ENCODE data around the gene SCYL1.

Gene SCYL1

DNA sequence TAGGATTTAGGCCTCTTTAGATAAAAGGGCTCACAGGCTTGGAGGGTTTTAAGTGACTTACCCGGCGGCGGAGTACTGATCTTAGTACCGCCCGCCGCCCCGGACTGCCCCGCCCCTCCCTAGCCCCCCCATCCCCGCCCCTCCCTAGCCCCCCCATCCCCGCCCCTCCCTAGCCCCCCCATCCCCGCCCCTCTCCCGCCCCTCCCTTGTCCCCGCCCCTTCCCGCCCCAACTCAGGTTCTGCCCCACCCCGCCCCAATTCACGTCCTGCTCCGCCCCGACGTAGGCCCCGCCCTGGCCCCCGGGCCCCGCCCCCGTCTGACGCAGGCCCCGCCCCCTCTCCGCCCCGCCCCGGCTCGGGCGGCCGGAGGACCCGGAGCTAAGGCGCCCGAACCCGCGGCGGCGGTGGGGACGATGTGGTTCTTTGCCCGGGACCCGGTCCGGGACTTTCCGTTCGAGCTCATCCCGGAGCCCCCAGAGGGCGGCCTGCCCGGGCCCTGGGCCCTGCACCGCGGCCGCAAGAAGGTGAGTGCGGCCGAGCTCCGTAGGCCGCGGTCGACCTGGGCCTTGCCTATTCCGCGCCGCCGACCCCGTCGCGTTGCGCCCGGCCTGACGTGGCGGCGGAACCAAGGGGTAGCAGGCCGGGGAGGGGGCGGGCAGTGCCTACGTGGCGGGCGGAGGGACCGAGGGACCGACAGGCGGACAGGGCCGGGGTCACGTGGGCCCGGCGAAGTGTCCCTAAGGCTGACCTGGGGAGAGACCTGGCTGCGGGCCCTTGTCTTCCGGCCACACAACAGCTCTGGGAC, at the start of gene SCYL1:
Gene SCYL1, plus strand, starts transcription at position 343 of the 805 bp plus-strand sequence. Its CDS starts 71 bp downstream, at position 414.
- DNase-seq, result peak; percentile 93

DNA sequence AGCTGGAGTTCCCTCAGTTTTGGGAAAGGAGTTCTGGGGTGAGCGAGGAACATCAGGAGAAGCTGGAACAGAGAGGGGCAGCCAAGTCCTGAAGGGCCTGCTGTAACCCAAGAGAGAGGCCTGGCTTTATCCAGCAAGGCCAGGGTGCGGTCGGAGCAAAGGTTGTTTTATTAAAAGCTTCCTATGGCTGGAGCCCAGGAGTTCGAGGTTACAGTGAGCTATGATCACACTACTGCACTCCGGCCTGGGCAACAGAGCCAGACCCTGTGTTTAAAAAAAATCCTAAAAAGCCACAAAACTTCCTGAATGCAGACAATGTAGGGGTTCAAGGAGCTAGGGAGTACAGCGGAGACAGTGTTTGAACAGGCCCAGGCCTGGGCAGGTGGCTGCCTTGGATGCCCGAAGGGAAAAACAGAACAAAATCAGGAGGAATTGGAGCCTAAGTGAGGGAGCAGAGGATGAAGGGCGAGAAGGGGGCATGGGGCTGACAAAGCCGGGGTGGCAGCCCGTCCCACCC, 48.2 kb upstream of the SCYL1 start:
- DNase-seq, result no peak

DNA sequence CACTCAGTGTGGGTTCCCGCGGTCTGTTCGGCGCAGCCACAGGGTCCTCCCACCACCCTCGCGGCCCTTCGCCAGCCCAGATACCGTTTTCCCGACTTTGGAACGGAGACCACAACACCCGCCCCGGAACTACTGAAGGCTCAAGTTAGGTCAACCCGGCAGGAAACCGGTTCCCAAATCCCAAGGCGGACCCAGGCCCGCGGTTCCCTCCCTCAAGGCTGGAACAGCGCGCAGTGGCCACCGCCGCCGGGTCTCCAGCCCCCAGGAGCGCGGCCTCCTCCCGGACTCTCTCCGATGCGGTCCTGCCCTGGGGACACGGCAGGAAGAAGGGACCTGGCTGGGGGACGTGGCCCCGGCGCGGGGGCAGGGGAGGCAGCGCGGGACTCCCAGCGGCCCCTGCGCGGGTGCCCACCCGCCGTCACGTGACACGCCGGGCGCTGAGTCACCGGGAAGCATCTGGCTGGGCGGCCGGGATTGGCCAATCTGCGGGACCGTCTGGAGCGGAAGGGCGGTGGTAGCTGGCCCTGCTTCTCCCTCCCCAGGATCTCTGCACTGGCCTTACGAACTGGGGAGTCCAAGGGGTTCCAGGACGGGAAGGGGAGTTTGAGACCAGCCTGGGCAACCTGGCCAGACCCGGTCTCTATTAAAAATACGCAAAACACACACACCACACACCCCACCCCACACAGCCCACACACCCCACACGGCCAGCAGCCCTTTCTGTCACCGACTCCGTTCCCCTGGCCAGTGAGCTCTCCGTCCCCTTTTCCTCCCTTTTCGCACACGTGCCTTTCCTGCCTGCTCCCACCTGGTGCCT, 47.5 kb upstream of the SCYL1 start:
- DNase-seq, result peak; percentile 93

DNA sequence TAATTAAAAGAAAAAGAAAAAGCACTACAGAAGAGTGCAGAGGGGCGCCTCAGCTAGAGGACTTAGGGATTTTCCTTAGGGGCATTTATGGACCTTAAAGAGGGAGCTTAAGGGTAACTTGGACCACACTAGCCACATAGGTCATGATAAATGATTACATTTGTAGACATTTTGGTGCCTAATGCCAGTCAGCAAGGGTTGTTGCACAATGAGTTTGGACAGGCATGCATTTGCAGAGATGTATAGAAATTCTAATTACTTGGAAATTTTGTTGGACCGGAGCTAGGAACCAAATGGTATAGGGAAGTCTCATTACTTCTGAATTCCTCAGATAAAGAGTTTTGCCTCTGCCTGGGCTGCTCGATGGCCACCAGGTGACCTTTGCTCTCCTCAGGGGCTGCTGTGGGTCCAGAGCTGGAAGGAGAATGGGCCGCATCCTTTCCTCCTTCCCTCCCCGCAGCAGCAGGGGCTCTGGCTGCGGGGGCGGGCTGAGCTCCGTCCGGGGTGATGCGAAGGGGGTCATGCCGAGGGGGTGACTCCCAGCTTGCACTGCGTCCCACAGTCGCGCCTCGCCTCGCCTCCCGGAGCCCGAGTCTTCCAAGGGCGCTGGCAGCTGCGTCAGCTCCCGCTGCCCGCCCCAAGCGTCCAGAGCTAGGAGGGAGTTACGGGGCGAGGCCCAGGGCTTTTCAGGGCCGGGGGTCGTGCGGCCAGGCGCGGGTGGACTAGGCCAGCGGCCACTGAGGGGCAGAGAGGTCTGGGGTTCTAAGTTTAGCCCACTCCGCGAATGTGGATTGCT, 46.3 kb upstream of the SCYL1 start:
- no peak for DNase-seq

DNA sequence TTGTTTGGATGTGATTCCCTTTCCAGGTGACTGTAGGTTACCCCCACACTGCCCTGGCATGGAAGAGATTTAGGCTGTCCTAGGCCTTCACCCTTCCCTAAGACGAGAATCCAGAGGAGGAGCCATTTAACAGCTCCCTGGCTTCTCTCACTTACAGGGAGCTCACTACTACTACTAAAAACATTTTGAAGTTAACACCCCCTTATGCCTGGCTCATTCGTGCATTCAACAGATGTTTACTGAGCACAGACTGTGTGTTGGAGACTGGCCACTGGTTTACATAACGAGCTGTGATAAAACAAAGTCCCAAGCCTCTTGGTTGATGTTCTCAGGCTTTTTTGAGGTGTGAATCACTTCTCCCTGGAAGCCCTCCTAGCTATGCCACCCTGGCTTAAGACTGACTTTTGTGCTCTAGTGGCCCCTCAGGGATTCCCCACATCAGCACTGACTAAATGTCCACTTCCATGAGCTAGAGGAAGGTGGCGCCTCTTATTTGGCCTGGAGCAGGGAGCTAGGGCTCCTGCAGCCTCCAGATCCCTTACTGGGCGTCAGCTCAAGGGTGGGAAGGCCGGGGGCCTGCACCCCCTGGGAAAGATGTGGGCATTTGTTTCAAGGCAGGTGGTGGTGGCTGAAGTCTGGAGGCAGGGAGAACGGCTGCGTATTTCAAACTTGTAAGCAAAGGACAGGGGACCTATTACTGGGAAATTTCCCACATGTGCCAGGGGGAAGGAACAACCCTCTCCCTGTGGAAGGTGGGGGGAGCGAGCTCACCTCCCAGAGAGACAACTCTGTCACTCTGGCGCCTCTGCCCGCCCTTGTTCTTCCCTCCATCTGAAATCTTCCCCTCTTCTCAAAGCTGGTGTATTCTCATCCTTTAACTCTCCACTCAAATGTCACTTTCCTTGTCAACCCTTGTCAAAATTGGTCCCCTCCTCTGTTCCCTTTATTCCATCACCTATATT, 45.4 kb upstream of the SCYL1 start:
- peak; percentile 65 for DNase-seq

DNA sequence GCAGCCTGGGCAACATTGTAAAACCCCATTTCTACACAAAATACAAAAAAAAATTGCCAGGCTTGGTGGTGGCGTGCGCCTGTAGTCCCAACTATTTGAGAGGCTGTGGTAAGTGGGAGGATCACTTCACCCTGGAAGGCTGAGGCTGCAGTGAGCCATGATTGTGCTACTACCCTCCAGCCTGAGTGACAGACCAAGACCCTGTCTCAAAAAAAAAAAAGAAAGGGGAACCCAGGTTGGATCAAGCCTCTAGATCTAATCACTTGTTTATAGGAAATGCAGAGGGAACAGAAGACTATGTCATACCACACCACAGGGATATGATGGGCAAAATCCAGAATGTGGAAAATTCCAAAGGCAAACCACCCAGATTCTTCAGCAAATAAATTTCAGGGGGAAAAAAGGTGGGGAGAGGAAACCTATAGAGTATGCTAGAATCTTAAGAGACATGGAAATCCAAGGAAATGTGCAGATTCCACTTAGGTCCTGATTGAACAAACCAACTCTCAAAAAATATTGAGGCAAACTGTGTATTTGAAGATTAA, 42.5 kb upstream of the SCYL1 start:
- no peak for DNase-seq

DNA sequence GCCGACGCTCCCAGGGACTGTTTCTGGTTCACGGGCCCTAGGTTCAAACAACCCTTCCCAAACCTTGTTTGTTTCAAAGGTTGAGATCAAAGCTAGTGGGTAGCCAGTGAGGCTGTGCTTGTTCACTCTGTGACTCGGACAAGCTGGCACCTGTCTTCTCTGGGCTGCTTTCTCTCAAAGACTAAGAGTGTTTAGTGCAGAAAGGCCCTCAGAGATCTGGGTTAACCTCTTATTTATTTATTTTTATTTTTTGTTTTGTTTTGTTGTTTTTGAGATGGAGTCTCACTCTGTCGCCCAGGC, 39.0 kb upstream of the SCYL1 start:
- no peak for DNase-seq

DNA sequence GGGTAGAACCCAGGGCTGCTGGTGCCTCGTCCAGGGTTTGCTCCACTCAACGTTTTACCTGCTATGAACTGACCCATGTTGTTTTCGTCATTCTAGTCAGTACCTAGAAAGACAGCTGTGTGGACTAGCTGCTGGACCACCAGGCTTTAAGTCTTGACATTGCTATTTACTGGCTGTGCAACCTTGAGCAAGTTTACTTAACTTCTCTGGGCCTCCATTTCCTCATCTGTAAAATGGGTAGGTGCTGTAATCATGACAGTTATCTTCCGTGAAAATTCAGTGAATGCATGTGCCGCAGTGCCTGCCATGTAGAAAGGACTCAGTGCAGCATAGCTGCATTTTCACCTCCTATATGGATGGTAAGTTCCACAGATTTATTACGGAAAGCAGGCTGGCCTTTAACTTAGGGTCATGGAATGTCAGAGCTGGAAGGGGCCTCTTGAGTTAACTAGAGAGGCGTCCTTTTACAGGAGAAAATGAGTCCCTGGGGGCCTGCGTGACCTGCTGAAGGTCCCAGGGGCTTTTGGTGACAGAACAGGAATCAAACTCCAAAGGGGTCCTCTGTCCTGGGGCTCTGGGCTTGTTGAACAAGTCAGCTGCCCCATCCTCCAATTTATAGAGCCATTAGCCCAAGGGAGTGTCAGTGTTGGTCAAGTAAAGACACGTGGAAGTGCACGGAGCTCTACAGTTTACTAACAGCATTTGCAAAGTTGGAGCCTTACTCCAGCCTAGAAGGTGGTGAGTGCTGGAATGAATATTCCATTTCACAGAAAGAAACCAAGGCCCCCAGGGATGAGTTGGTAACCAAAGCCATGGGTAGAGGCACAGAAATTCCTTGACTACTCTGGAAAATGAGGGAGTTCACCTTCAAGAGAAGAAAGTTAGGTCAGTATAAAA, 38.1 kb upstream of the SCYL1 start:
- no peak for DNase-seq

DNA sequence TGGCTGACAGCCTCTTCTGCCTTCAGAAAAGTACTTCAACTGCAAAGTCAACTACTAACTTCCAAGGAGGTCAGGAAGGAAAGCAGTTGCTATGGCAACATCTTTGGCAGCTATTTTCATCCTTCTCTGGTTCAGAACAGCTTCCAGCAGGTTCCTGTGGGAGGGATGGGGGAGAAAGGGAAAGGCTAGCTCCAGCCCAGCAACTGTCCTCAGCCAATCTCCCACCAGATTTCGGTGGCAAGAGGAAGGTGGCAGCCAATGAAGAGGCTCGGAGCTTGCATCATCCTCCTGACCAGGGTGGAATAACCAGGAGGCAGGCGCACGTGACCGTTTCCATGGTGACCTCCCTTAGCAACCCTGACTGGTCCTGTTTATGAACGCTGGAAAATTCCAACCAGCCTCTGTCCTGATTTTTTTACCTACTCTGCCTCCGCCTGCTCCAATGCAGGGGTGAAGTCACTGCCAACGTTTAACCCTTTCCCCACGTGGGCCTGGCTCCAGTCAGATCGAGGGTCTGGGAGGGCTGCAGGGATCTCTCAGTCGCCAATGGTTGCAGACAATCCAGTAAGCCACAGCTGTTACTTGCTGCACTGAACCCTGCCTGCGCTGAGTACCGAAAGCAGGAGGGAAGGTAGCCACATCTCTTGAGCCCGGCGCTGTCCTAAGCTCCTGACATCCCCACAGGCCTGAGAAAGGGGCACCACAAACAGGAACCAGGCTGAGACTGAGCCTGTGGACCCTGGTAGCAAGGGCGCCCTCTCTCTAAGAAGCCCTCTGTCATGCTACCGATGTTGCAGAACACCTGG, 37.2 kb upstream of the SCYL1 start:
- peak; percentile 99 for DNase-seq

DNA sequence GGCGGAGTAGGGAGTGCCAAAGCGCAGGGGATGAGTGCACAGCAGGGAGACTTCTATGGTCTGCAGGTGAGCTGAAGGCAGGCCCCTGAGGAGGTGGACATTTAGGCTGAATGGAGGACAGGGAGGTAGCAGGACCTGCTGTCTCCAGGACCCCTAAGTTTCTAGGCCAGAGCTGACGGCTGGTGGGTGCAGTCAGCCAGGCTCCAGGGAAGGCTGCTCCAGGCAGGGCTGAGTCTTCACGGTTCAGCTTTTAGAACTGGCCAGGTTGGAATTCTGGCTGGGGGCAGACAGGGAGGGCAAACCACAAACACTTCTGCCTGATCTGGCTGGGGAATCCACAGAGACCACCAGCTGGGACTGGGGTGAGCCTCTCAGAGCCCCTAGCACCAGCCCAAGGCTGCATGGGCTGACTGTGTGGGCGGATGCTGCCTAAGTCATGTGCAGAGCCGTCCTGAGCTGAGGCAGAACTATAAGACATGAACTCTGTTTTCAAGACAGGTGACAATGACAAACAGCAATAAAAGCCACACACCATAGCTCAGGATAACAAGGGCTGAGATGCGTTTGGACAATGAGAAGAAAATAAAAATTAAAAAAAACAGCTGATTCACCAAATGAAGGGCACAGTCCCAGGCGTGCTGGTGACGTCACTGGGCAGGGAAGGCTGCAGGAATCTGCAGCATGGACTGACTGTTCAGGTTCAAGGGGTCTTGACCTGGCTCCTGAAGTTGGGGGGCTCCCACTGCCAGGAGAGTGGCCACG, 36.4 kb upstream of the SCYL1 start:
- DNase-seq, result peak; percentile 35

DNA sequence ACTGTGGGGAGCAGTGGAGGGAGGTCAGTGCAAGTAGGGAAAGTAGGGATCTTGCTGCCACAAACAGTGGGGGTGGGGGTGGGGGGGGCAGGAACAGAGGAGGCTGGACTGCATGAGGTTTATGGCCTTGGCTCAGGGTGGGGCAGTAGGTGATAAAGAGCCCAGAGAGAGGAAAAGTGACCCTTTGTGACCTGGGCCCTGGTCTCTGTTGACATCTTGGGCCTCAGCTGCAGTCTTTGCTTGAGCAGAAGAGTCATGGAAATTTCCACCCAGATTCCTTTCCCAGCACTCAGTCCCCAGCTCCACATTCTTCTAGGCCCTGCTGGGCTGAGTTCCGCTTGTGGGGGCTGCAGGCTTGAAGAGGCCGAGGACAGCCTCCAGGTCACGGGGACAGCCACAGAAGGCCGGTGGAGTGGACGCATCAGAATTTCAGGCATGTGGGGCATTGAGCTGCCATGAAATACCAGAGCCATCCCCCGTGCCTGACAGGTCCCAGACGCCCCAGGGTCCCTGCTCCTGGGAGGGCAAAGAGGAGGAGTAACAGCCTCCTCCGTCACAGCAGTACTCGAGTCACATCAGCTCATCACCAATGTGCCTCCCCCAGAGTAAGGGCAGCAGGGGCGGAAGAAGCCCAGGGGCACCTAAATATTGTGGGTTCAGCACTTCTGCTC, 35.7 kb upstream of the SCYL1 start:
- DNase-seq, result no peak

DNA sequence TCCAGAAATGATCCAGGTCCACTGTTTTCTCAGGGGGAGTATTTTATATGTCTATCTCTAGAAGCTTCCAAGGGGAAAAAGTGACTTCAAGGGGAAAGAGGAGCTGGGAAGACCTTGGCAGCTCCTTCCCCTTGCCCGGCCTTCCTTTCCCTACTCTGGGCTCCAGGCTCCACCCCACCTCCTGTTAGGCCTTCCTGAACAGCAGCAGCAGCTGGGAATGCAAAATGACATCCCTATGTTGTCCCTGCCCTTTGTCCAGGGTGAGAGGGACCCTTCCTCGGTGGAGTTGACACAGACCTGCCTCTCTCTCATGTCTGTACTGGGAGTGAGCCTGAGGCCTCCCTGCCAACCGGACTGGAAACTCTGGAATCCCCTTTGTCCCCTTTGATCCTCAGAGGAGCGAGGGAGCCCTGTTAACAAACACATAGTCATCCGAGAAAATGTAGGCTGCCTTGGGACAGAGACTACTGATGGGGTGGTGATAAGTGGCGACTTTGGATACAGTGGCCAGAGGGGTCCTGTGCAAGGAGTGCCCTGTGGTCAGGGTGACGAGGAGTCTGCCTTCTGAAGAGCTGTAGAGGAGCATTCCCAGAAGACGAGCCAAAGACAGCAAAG, 35.1 kb upstream of the SCYL1 start:
- DNase-seq, result peak; percentile 66

DNA sequence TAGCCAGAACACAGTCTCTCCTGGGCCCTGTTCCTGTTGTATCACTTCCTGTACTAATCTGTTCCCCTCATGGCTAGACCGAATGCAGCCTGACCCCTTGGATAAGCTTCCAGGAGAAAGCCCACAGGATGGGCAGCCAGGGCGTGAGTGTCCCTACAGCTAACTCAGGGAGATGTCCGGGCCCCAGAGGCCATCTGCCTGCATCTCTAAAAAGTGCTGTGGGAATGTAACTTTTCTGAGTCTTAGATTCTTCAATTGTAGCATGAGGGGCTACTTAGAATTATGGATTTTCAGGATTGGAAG, 33.8 kb upstream of the SCYL1 start:
- DNase-seq, result no peak

DNA sequence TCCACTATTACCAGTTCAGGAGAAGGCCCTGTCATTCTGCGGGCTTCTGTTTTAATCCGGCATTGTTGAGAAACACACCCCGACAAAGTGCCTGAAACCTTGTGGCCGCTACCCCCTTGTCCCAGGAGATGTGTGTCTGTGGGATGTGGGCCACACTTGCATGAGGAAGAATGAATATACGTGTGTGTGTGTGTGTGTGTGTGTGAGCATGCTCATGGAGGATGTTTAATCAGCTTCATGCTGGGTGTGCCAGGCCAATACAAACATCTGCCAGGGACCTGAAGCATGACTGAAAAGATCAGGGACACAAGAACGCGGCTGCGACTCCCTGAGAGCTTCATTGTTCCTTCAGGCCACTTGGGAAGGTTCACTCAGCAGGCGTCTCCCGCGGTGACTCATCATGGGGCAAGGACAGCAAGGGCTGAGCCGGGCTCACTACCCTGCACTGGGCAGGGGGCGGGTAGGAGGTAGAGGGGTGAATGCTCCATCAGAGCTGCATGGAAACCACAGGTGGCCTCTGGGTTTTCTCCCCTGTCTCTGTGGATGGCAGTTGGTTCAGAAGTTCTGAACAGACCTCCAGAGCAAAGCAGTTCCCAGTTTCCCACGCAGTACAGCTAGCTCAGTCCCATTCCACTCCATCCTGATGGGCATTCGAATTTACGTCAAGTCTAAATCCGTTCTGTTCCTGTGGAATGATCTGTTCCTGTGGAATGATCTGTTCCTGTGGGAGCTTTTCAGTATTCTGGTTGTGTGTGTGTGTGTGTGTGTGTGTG, 33.1 kb upstream of the SCYL1 start:
- DNase-seq, result peak; percentile 66

DNA sequence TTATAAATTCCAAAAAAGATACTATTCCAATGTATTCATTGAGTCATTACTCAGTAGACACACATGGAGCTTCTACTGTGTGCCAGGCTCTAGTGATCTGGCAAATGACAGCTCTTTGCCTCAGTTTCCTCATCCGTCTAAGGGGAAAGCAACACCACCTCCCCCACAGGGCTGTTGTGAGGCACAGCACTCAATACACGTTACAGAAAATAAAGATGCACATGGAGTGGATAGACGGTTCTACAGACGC, 32.6 kb upstream of the SCYL1 start:
- no peak for DNase-seq

DNA sequence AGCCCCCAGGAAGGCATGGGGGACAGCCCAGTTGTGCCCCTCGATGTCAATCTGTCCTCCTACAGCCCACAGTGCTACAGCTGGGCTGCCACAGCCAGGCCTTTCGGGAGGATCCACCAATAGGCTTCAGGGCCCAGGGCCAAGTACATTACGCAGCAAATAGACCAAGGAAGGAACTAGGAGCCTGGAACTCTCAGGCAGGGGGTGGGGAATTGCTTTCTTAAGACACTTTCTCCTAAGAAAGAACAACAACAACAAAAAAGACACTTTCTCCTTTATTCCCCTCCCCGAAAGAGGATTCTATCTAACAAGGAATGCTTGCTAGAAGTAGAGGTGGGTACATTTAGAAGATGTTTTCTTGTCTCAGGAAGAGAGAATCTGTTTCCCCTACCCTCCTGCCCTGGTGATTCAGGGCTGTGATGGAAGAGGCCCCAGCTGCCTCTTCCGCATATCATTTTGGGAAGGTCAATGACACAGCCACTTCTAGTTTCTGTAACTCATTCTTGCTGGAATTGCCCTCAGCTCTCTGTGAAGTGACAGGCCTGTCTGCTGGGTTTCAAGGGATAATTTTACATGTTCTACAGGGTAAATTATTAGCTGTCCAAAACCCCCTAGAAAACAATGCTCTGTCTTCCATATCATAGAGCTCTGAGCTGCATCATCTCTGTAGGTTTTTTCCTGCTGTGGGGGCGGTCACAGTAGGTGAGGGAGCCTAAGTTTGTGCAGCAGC, 32.1 kb upstream of the SCYL1 start:
- DNase-seq, result peak; percentile 27

Measured in NCI-H82 (cell line).